NCI-H82 treated with DMSO at 0.1 percent for 48 hours (cell line): ENCODE results near the gene ZNF382.
A peak's percentile ranks its signal among the peaks of the same experiment; 100 is the strongest.
"Not testable (repeated sequence)": the region's sequence is repeated elsewhere in the genome, so short reads cannot be mapped to it uniquely, and the experiment has no call there.

ENCODE experiments used
- DNase-seq: peaks from one replicate; lab custom pipeline; 2025; ENCODE audit not compliant: unreplicated experiment; lab: John Stamatoyannopoulos, UW

The ZNF382 gene

DNA sequence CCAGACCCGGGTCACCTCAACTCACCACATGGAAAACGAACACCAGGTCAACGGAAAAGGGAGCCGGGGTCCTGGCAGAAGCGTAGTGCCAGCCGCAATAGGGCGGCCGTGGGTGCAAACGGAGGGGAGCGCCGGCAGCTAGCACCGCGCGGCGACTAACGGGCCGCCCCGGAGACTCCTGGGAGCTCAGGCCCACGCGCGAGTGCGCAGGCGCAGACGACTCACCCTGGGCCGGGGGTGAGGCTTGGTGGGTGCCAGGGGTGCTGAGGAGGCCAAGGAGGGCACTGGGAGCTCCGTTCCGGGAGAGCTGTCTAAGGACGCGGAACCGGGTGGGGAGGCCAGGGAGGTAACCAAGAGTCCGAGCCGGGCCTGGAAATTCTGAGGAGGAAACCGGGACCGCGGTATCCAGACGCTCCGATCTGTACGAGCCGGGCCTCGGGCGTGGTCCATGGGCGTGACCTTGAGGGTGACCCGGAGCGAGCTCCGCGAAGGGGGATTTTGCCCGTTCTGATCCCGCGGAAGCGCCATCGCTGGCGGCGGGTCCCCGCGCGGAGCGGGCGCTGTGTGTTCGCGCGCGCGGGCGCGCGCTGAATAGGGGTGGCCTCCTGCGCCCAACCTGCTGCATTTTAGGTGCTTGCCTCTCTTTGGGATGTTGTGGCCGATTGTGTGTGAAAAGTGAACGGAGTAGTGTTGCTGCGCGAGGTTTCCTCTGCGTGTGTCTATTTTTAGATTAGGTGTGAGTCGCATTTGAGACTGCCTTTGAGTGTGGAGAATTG, at the start of gene ZNF382:
TSS of gene ZNF382 (plus strand) at position 213 of the 776 bp plus-strand sequence. CDS start 4,602 bp downstream, outside the sequence.
- peak; percentile 51 for DNase-seq

DNA sequence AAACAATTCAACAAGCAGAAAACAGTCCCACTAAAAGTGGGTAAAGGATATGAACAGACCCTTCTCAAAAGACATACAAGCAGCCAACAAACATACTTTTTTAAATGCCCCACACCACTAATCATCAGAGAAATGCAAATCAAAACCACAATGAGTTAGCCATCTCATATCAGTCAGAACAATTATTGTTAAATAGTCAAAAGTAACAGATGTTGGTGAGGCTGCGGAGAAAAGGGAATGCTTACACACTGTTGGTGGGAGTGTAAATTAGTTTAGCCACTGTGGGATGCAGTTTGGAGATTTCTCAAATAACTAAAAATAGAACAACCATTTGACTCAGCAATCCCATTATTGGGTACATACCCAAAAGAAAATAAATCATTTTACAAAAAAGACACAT, 40.7 kb upstream of the ZNF382 start:
- no peak for DNase-seq

DNA sequence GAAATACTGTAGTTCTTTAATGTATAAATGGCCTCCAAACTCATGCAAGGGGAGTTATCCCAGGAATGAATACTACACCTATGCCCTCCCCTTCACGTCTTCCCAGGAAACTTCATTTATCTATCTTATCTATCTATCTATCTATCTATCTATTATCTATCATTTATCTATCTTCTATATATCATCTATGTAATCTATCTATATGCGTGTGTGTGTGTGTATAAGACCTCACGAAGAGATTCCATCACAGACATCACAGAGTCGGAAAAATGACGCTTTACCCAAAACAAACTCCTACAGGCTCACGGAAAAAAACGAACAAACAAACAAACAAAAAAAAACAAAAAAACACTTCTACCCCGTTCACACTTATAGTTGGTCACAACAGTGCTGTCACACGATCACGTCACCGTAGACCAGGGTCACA, 32.5 kb upstream of the ZNF382 start:
- no peak for DNase-seq

- peak; percentile 90 for DNase-seq
Measured at GRCh38 chr19:36573020-36573894, 31.9 kb upstream of the ZNF382 start, which contains the start of gene ZNF529. Gene ZNF529, minus strand, starts transcription at chr19:36573292. Its CDS starts 946 bp downstream, at chr19:36572346.

DNA sequence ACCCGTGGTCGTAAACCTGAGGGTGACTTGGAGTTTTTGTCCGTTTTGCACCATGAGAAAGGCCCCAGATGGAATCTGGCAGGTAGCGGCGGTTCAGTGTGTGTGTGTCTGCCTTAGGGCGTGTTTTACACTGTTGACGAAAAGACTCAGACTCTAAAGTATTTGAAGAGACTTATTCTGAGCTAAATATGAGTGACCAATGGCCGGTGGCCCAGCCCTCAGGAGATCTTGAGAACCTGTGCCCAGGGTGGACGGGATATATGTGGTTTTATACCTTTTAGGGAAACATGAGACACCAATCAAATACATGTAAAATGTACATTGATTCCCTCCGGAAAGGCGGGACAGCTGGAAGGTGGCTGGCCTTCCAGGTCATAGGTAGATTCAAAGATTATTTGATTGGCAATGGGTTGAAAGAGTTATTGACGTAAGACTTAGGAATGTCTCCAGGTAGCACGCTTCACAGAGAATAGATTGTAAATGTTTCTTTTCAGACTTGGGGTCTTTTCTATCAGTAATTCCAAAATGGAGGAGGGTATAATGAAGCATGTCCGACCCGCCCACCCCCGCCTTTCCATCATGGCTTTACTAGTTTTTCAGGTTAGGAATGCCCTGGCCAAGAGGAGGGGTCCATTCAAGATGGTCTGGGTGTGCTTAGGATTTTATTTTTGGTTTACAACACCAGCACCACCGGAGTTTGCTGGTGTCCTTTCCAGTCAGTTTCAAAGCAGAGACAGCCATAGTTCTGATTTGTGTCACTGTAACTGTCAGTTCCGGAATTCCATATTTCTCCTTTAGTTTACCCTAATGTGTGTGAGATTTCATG, 31.0 kb upstream of the ZNF382 start:
- DNase-seq: no peak

- no peak for DNase-seq
Measured at GRCh38 chr19:36574741-36575140, 30.4 kb upstream of the ZNF382 start.

DNA sequence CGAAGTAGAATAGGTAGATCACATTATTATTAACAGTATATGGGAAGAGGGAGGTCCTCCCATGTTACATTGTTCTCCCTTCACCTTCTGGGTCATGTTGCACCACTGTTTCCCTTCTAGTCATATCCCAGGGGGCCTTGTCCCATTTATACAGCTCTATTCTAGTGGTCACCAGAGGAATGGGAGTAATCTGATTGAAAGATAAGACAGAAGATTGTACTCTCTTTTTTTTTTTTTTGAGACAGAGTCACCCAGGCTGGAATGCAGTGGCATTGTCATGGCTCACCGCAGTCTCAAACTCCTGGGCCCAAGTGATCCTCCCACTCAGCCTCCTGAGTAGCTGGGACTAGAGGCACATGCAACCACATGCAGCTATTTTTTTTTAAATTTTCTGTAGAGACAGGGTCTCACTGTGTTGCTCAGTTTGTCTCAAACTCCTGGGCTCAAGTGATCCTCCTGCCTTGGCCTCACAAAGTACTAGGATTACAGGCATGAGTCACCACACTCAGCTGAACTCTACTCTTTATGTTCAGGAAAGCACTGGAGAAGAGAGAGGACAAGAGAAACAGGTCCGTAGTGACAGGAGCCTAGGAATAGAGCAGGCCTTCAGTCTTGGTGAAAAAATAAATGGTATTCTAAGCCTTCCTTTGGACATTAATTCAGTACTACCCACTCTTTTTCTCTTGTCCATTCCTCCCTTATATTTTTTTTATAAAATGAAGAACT, 27.7 kb upstream of the ZNF382 start:
- no peak for DNase-seq

GRCh38 chr19:36579255-36579654, 25.9 kb upstream of the ZNF382 start:
- no peak for DNase-seq

DNA sequence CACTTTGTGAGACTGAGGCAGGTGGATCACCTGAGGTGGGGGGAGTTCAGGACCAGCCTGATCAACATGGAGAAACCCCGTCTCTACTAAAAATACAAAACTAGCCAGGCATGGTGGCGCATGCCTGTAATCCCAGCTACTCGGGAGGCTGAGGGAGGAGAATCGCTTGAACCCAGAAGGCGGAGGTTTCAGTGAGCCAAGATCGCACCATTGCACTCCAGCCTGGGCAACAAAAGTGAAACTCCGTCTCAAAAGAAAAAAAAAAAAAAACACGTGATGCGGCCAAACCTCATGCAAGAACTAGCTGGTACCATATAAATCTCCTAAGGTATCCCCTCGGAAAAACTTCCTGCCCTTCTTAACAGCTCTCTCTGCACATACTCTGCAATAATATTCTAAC, 2.4 kb upstream of the ZNF382 start:
- DNase-seq: not testable (repeated sequence)

DNA sequence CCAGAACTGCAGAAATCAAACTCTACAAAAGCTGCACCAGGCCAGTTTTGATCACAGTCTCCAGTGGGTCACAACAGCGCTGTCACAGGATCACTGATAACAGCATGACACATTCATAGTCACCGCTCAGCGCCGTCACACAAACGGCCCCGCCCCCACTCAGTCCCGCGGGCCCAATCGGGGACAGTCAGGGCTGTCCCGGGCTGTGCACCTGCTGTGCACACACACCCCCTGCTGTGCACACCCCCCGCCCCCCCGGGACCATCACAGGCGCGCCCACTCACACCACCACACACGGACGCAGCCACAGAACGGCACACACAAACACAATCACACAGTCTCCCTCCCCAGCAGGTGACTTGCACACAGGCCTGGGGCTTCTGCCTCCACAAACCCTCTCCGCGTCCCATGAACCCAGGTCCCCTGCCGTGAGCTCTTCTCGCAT, 435 bp upstream of the ZNF382 start:
- DNase-seq: peak; percentile 44

- peak; percentile 6 for DNase-seq
Measured at GRCh38 chr19:36605877-36606478, 865 bp downstream of the ZNF382 start.

DNA sequence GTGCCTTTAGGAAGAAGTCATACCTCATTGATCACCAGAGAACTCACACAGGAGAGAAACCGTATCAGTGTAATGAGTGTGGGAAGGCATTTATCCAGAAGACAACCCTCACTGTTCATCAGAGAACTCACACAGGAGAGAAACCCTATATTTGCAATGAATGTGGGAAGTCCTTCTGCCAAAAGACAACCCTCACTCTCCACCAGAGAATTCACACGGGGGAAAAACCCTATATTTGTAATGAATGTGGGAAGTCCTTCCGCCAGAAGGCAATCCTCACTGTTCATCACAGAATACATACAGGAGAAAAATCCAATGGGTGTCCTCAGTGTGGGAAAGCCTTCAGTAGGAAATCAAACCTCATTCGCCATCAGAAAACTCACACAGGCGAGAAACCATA, 21.9 kb downstream of the ZNF382 start:
- no peak for DNase-seq

DNA sequence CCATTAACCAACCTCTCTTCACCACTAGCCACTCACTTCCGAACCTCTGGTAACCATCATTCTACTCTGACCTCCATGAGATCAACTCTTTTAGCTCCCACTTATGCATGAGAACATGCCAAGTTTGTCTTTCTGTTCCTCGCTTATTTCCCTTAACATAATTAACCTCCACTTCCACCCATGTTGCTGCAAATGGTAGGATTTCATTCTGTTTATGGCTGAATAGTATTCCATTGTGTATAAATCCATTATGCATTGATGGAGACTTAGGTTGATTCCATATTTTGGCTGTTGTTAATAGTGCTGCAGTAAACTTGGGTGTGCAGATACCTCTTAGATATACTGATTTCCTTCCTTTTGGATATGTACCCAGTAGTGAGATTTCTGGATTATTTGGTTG, 30.2 kb downstream of the ZNF382 start:
- no peak for DNase-seq

- no peak for DNase-seq
Measured at GRCh38 chr19:36638862-36639510, 33.9 kb downstream of the ZNF382 start.

- no peak for DNase-seq
Measured at GRCh38 chr19:36646746-36647145, 41.6 kb downstream of the ZNF382 start.

- DNase-seq: no peak
Measured at GRCh38 chr19:36652958-36653357, 47.8 kb downstream of the ZNF382 start.

DNA sequence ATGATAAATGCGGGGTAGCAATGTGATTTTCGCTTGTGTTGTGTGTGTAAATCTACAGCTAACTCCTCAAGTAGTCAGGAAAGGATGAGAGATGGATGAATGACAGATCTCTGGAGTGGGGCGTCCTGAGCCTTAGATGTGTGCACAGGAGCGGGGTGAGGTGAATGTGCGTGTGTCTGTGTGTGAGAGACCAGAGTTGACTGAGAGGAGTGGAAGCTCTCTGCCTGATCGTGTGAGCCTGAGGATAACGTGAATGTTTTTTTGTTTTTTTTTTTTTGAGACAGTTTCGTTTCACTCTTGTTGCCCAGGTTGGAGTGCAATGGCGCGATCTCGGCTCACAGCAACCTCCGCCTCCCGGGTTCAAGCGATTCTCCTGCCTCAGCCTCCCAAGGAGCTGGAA, 60.7 kb downstream of the ZNF382 start:
- no peak for DNase-seq

GRCh38 chr19:36668646-36669045, 63.5 kb downstream of the ZNF382 start:
- no peak for DNase-seq

- DNase-seq: no peak
Measured at GRCh38 chr19:36672368-36672767, 67.3 kb downstream of the ZNF382 start.
